A673 (cell line): ENCODE results near the gene SP8.

Source experiments
- CTCF ChIP-seq: fragments of 300-800, 200-600 bp; sonication (generic); conservative IDR thresholded peaks from 2 replicates; pipeline ENCODE4 v1.5.1; 2017; ENCODE audit warnings: low read depth, mild to moderate bottlenecking, antibody characterized with exemption, low read length, moderate library complexity, mixed read lengths
- EZH2 ChIP-seq: fragments of 200-600 bp; sonication (generic); IDR thresholded peaks from 2 replicates; pipeline ENCODE4 v1.6.1; 2017; ENCODE audit warnings: borderline replicate concordance, low read depth, mild to moderate bottlenecking, mixed read lengths, antibody characterized with exemption, low read length; ENCODE audit not compliant: poor library complexity, severe bottlenecking

GRCh38 chr7:20831451-20831850 lies 44.8 kb upstream of the SP8 start:
- no peak for TF ChIP-seq CTCF
- no peak for TF ChIP-seq EZH2
